Transverse colon (tissue), 4 donors: ENCODE data around the gene BCL2L15. TPM values are rescaled to one million over a fixed set of nuclear protein-coding genes. Genes with fewer than 3 reads are reported as not detected.

Experiments
- DNase-seq: peaks from one replicate; pipeline ENCODE4 v3.0.0-alpha.2; 2019
- H3K27ac ChIP-seq, 4 donors: fragments of 200-600 bp; sonication (generic); 2 replicates each; pipeline ENCODE4 v1.5.1; 2016 to 2018; ENCODE audit warnings: inconsistent platforms in 4 of 4
- H3K27me3 ChIP-seq: fragments of 200-600 bp; sonication (generic); 2 replicates; pipeline ENCODE4 v1.5.1; 2017; ENCODE audit warnings: inconsistent platforms
- H3K36me3 ChIP-seq, 4 donors: fragments of 200-600 bp; sonication (generic); 2 replicates each; pipeline ENCODE4 v1.5.1; 2017 to 2019; ENCODE audit warnings: inconsistent platforms in 4 of 4
- H3K4me1 ChIP-seq, 4 donors: fragments of 200-600 bp; sonication (generic); 2 replicates each; pipeline ENCODE4 v1.5.1; 2017 to 2020; ENCODE audit warnings: inconsistent platforms in 4 of 4
- H3K4me3 ChIP-seq, 4 donors: fragments of 200-600 bp; sonication (generic); 1 replicate in 1 of 4; 2 replicates in 3 of 4; pipeline versions ENCODE4 v1.5.1 to v1.6.1; 2017 to 2019; ENCODE audit warnings: inconsistent platforms in 4 of 4
- H3K9me3 ChIP-seq, 2 donors: fragments of 200-600 bp; sonication (generic); 2 replicates each; pipeline ENCODE4 v1.5.1; 2017 to 2019; ENCODE audit warnings: inconsistent platforms in 2 of 2
- CTCF ChIP-seq, 5 experiments: fragments of 200-600 bp in 3 of 5; fragments of 450-650 bp in 2 of 5; sonication (generic) in 3 of 5; IDR thresholded peaks; 1 replicate in 2 of 5; 2 replicates in 3 of 5; pipeline ENCODE4 v1.5.1; 2016 to 2017; ENCODE audit warnings: antibody characterized with exemption in 5 of 5, inconsistent platforms in 3 of 5, mild to moderate bottlenecking in 2 of 5, moderate library complexity in 1 of 5
- EP300 ChIP-seq: sonication (generic); formaldehyde crosslinking; IDR thresholded peaks from one replicate; pipeline ENCODE4 v1.6.1; 2017; ENCODE audit warnings: antibody characterized with exemption, low read depth
- POLR2A ChIP-seq: fragments of 450-650 bp; IDR thresholded peaks from one replicate; pipeline ENCODE4 v1.6.1; 2016; ENCODE audit warnings: antibody characterized with exemption, mild to moderate bottlenecking, moderate library complexity
- POLR2AphosphoS5 ChIP-seq, 3 donors: sonication (generic); formaldehyde crosslinking; IDR thresholded peaks; one replicate each; pipeline ENCODE4 v1.6.1; 2016; ENCODE audit warnings: antibody characterized with exemption in 3 of 3
- WGBS, 2 donors: methylation state at CpG; one replicate each; pipeline ENCODE4 v1.1.5; 2018; ENCODE audit warnings: low coverage in 1 of 2; 5-methylcytosine and 5-hydroxymethylcytosine counted together
- in situ Hi-C, 4 donors: fragments of 200-750 bp; cut with MboI; loops; one replicate each; pipeline versions ENCODE4 v1.15.0 to v1.15.1; 2017; ENCODE audit warnings: low sequenced_read_pairs in 3 of 4, low pct_ligation_motif_present in 1 of 4, low pct_unique_long_range_greater_than_20kb in 1 of 4
- intact Hi-C: fragments of 100-400 bp; cut with DNase I; formaldehyde crosslinking; loops from one replicate; pipeline ENCODE4 v1.15.1; 2023; ENCODE audit warnings: low total_unique reads
- total RNA-seq, 4 donors: library from RNA; depleted of rRNA; stranded (reverse); fragments of >200 nt; gene quantifications; one replicate each; pipeline ENCODE4 v1.1.0, GENCODE V29; 2016

The BCL2L15 gene
- total RNA-seq, 4 donors from 2014 or later = 51.3 to 584 (median 89.3) TPM

GRCh38 chr1:113879739-113880038 is 7.7 kb downstream of the BCL2L15 start:
- intact Hi-C loops (no loop called here), in situ Hi-C loops (no loop called here)
- Histone ChIP-seq H3K4me3 (no peak overlapping the region), H3K27me3 (no peaks in the 10 kb centered on the region), H3K36me3 (no peaks in the 10 kb centered on the region), H3K27ac (peak overlapping the region in 1 of 4 donors; percentile 3), H3K9me3 (no peaks in the 10 kb centered on the region), H3K4me1 (peaks cover 0 to 41% (median 2%) of the 10 kb centered on the region in 4 donors)
- DNase-seq = no peak
- TF ChIP-seq POLR2A = no peak
- no peak for TF ChIP-seq POLR2AphosphoS5 (IDR thresholded peaks at IDR 0.05)
- TF ChIP-seq EP300 = no peak
- TF ChIP-seq CTCF (IDR thresholded peaks at IDR 0.05) = no peak
- 83 to 100% methylated on average over 2 to 4 of the region's 4 CpGs for WGBS, 2 donors

GRCh38 chr1:113876176-113876575 is 11.2 kb downstream of the BCL2L15 start:
- TF ChIP-seq POLR2AphosphoS5 (IDR thresholded peaks at IDR 0.05) = no peak
- TF ChIP-seq POLR2A = no peak
- TF ChIP-seq CTCF (IDR thresholded peaks at IDR 0.05) = no peak
- no peak for TF ChIP-seq EP300
- peaks cover 0 to 36% (median 5%) of the 10 kb centered on the region in 4 donors for H3K4me1 ChIP-seq
- in situ Hi-C loops = no loop called here
- H3K4me3 ChIP-seq = no peak overlapping the region
- intact Hi-C loops = no loop called here
- H3K9me3 ChIP-seq = no peaks in the 10 kb centered on the region
- no peaks in the 10 kb centered on the region for H3K27me3 ChIP-seq
- H3K27ac ChIP-seq = peak overlapping the region in 2 of 4 donors; percentile 34 to 44
- 57 to 71% methylated on average over 2 to 5 of the region's 5 CpGs for WGBS, 2 donors
- H3K36me3 ChIP-seq = no peaks in the 10 kb centered on the region
- DNase-seq = no peak

GRCh38 chr1:113875714-113876113 is 11.7 kb downstream of the BCL2L15 start:
- no peaks in the 10 kb centered on the region for H3K27me3 ChIP-seq
- no peak overlapping the region for H3K4me3 ChIP-seq
- peaks cover 0 to 32% (median 5%) of the 10 kb centered on the region in 4 donors for H3K4me1 ChIP-seq
- no peaks in the 10 kb centered on the region for H3K36me3 ChIP-seq
- TF ChIP-seq POLR2AphosphoS5 (IDR thresholded peaks at IDR 0.05) = no peak
- no peak for TF ChIP-seq CTCF (IDR thresholded peaks at IDR 0.05)
- no peak for TF ChIP-seq POLR2A
- no peak for TF ChIP-seq EP300
- 59 to 85% methylated on average over 2 of the region's 2 CpGs for whole genome bisulfite sequencing, 2 donors
- DNase-seq = no peak
- intact Hi-C loops (no loop called here), in situ Hi-C loops (no loop called here)
- H3K9me3 ChIP-seq = no peaks in the 10 kb centered on the region
- peak overlapping the region in 2 of 4 donors; percentile 34 to 50 for H3K27ac ChIP-seq

GRCh38 chr1:113874012-113874879 is 13.1 kb downstream of the BCL2L15 start:
- Histone ChIP-seq H3K4me3 (no peak overlapping the region), H3K27ac (peak overlapping the region; percentile 23 to 50 (median 32)), H3K36me3 (no peaks in the 10 kb centered on the region), H3K4me1 (peaks cover 0 to 28% (median 5%) of the 10 kb centered on the region in 4 donors), H3K27me3 (no peaks in the 10 kb centered on the region), H3K9me3 (no peaks in the 10 kb centered on the region)
- peak; percentile 49 for DNase-seq
- TF ChIP-seq POLR2A (no peak), CTCF (IDR thresholded peaks at IDR 0.05) (peak; percentile 18 to 51 (median 35)), EP300 (no peak)
- intact Hi-C loops (no loop called here), in situ Hi-C loops (no loop called here)
- WGBS, 2 donors = 25 to 45% methylated on average over 1 of the region's 1 CpG
